Testis (tissue), 2 donors: ENCODE data around the gene LEMD3.

Experiments
- POLR2A ChIP-seq: fragments of 450-650 bp; IDR thresholded peaks from one replicate; pipeline ENCODE4 v1.6.1; 2017; ENCODE audit warnings: antibody characterized with exemption, mild to moderate bottlenecking, moderate library complexity
- TF ChIP-seq, protein P1 (sequence below), 3 experiments: fragments of 450-650 bp in 2 of 3; fragments of 200-600 bp in 1 of 3; sonication (generic) in 1 of 3; IDR thresholded peaks; one replicate each; pipeline ENCODE4 v1.5.1; 2016 to 2019; ENCODE audit warnings: antibody characterized with exemption in 3 of 3, mild to moderate bottlenecking in 2 of 3, moderate library complexity in 1 of 3

DNA sequence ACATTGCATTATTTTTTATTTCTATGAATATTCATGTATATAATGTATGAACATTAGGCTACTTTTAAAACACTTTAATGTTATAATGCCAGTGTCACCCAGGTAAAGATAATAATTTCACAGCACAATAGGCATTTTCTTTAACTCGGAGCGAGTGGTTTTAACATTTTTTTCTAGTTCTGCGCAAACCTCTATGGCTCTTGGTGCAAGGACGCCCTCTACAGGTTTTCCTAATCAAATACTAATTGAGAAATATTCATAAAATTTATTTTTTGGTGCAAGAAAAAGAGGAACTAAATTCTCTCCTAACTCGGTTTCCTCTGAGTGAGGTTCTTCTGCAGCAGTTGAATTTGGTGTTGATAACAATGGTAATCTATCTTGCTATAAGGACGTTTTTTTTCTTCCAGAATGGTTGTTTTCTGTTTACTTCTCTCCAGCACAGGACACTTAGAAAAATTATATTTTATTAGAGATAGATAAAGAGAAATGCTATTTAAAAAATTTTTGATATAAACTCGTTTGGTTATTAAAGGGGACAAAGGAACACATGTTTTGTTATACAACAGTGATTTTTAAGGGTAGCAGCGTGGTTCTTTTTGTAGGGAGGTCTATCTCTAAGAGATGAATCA lies 45.8 kb upstream of the LEMD3 start:
- TF ChIP-seq, protein P1, sequence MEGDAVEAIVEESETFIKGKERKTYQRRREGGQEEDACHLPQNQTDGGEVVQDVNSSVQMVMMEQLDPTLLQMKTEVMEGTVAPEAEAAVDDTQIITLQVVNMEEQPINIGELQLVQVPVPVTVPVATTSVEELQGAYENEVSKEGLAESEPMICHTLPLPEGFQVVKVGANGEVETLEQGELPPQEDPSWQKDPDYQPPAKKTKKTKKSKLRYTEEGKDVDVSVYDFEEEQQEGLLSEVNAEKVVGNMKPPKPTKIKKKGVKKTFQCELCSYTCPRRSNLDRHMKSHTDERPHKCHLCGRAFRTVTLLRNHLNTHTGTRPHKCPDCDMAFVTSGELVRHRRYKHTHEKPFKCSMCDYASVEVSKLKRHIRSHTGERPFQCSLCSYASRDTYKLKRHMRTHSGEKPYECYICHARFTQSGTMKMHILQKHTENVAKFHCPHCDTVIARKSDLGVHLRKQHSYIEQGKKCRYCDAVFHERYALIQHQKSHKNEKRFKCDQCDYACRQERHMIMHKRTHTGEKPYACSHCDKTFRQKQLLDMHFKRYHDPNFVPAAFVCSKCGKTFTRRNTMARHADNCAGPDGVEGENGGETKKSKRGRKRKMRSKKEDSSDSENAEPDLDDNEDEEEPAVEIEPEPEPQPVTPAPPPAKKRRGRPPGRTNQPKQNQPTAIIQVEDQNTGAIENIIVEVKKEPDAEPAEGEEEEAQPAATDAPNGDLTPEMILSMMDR (IDR thresholded peaks at IDR 0.05), result peak; percentile 11 to 62 (median 25)
- TF ChIP-seq POLR2A, result no peak
